ENCODE measurements around the gene MCC.
"Not testable (repeated sequence)": the region's sequence is repeated elsewhere in the genome, so short reads cannot be mapped to it uniquely, and the experiment has no call there.

- TF ChIP-seq ZNF623 (tag by site-specific recombination; IDR thresholded peaks at IDR 0.05); HOXA7 (CRISPR knock-in tag; IDR thresholded peaks at IDR 0.05; ENCODE audit: borderline replicate concordance); ZNF423 (tag by site-specific recombination; IDR thresholded peaks at IDR 0.05); CTCF (tag by site-specific recombination; IDR thresholded peaks at IDR 0.05); GLI2 (tag by site-specific recombination; IDR thresholded peaks at IDR 0.05; ENCODE audit: borderline replicate concordance, low read depth); SALL2 (tag by site-specific recombination; IDR thresholded peaks at IDR 0.05; ENCODE audit: borderline replicate concordance); ZNF560 (tag by site-specific recombination; IDR thresholded peaks at IDR 0.05; ENCODE audit: borderline replicate concordance); REST (tag by site-specific recombination; IDR thresholded peaks at IDR 0.05); KLF10 (tag by site-specific recombination; IDR thresholded peaks at IDR 0.05); ZFP41 (tag by site-specific recombination; IDR thresholded peaks at IDR 0.05; ENCODE audit: borderline replicate concordance); ZNF211 (tag by site-specific recombination; IDR thresholded peaks at IDR 0.05; ENCODE audit: low read depth): not testable (repeated sequence)
Observed at GRCh38 chr5:113457106-113457505, 31.1 kb downstream of the MCC start.
